HG02885 (cell line): Measurements from ENCODE around the gene ZBTB42.

Experiments
- ATAC-seq: cut with Tn5 transposase; IDR thresholded peaks from one replicate; pipeline ENCODE4 v1.9.1; 2021; ENCODE audit warnings: mild to moderate bottlenecking; ENCODE audit not compliant: unreplicated experiment, poor library complexity

The ZBTB42 gene

GRCh38 chr14:104792945-104793702 lies 7.8 kb upstream of the ZBTB42 start:
- ATAC-seq: no peak

GRCh38 chr14:104793703-104793959 lies 7.3 kb upstream of the ZBTB42 start:
- ATAC-seq: no peak

- ATAC-seq: no peak
Observed at GRCh38 chr14:104794099-104794498, 6.8 kb upstream of the ZBTB42 start.

GRCh38 chr14:104794631-104794992 lies 6.3 kb upstream of the ZBTB42 start:
- peak; percentile 11 for ATAC-seq

- ATAC-seq: peak; percentile 42
Observed at GRCh38 chr14:104794993-104795780, 5.7 kb upstream of the ZBTB42 start, which contains the start of gene AKT1. TSS of gene AKT1 (minus strand) at chr14:104795748. CDS start at chr14:104792643, 3,105 bp downstream.

- ATAC-seq: peak; percentile 49
Observed at GRCh38 chr14:104795781-104796686, 4.9 kb upstream of the ZBTB42 start.

GRCh38 chr14:104796687-104797081 lies 4.2 kb upstream of the ZBTB42 start:
- ATAC-seq: no peak

GRCh38 chr14:104797115-104798044 lies 3.5 kb upstream of the ZBTB42 start:
- no peak for ATAC-seq

GRCh38 chr14:104798300-104799243 lies 2.3 kb upstream of the ZBTB42 start:
- ATAC-seq: no peak

- ATAC-seq: no peak
Observed at GRCh38 chr14:104799244-104800014, 1.5 kb upstream of the ZBTB42 start.

GRCh38 chr14:104800015-104800770 lies 708 bp upstream of the ZBTB42 start:
- ATAC-seq: peak; percentile 59

- no peak for ATAC-seq
Observed at GRCh38 chr14:104801520-104802393, 856 bp downstream of the ZBTB42 start.

GRCh38 chr14:104802394-104803184 lies 1.7 kb downstream of the ZBTB42 start:
- ATAC-seq: no peak

- no peak for ATAC-seq
Observed at GRCh38 chr14:104803280-104803911, 2.5 kb downstream of the ZBTB42 start.

- no peak for ATAC-seq
Observed at GRCh38 chr14:104803912-104804410, 3.1 kb downstream of the ZBTB42 start.
